Type B pancreatic cell (in vitro differentiated cells): ENCODE measurements around the gene ITSN1. TPM values are rescaled to one million over a fixed set of nuclear protein-coding genes. Genes with fewer than 3 reads are reported as not detected.
A peak's percentile ranks its signal among the peaks of the same experiment; 100 is the strongest.

ENCODE experiments used
- DNase-seq: peaks from one replicate; pipeline ENCODE4 v3.0.0; 2021; ENCODE audit warnings: mixed read lengths; ENCODE audit not compliant: unreplicated experiment; ENCODE audit errors: extremely low spot score
- H3K27ac Mint-ChIP-seq: 2 replicates; pipeline ENCODE4 v1.8.0; 2021; ENCODE audit warnings: mild to moderate bottlenecking, mixed read lengths
- H3K27me3 Mint-ChIP-seq: 2 replicates; pipeline ENCODE4 v1.8.0; 2021; ENCODE audit warnings: mixed read lengths
- H3K36me3 Mint-ChIP-seq: 2 replicates; pipeline ENCODE4 v1.8.0; 2021; ENCODE audit warnings: mixed read lengths
- H3K4me1 Mint-ChIP-seq: one replicate; pipeline ENCODE4 v1.8.0; 2021; ENCODE audit warnings: mixed read lengths; ENCODE audit not compliant: unreplicated experiment
- H3K4me3 Mint-ChIP-seq: 2 replicates; pipeline ENCODE4 v1.8.0; 2021; ENCODE audit warnings: mild to moderate bottlenecking, mixed read lengths
- H3K9me3 Mint-ChIP-seq: 2 replicates; pipeline ENCODE4 v1.8.0; 2021; ENCODE audit warnings: mixed read lengths
- CTCF ChIP-seq: fragments of 200-600 bp; sonication (generic); conservative IDR thresholded peaks from 2 replicates; pipeline ENCODE4 v1.5.0; 2021; ENCODE audit warnings: antibody characterized with exemption, mild to moderate bottlenecking
- total RNA-seq: library from RNA; stranded (reverse); gene quantifications from 2 replicates; pipeline ENCODE4 v1.2.1, GENCODE V29; 2021; ENCODE audit warnings: low replicate concordance

Gene ITSN1
- total RNA-seq, 1 donor from 2014 or later: 89.1 TPM

- TF ChIP-seq CTCF: no peak
- H3K27ac Mint-ChIP-seq: no peak overlapping the region
- H3K4me3 Mint-ChIP-seq: no peak overlapping the region
- H3K4me1 Mint-ChIP-seq: peaks cover 39% of the 10 kb centered on the region
- no peaks in the 10 kb centered on the region for H3K9me3 Mint-ChIP-seq
- DNase-seq: no peak
- H3K27me3 Mint-ChIP-seq: no peaks in the 10 kb centered on the region
- H3K36me3 Mint-ChIP-seq: no peaks in the 10 kb centered on the region
Measured at GRCh38 chr21:33647587-33647986, 5.3 kb downstream of the ITSN1 start.

- Mint-ChIP-seq H3K9me3 (no peaks in the 10 kb centered on the region), H3K36me3 (no peaks in the 10 kb centered on the region), H3K27me3 (no peaks in the 10 kb centered on the region), H3K4me1 (peaks cover 37% of the 10 kb centered on the region), H3K4me3 (no peak overlapping the region), H3K27ac (no peak overlapping the region)
- no peak for DNase-seq
- no peak for TF ChIP-seq CTCF
Measured at GRCh38 chr21:33648555-33648954, 6.3 kb downstream of the ITSN1 start.

GRCh38 chr21:33650230-33650629, 7.9 kb downstream of the ITSN1 start:
- H3K27ac Mint-ChIP-seq: peak overlapping the region; percentile 18
- H3K4me3 Mint-ChIP-seq: peak overlapping the region; percentile 28
- H3K36me3 Mint-ChIP-seq: peaks cover 10% of the 10 kb centered on the region
- DNase-seq: no peak
- no peak for TF ChIP-seq CTCF
- H3K9me3 Mint-ChIP-seq: no peaks in the 10 kb centered on the region
- no peaks in the 10 kb centered on the region for H3K27me3 Mint-ChIP-seq
- peaks cover 34% of the 10 kb centered on the region for H3K4me1 Mint-ChIP-seq

- Mint-ChIP-seq H3K36me3 (peaks cover 15% of the 10 kb centered on the region), H3K4me1 (peaks cover 39% of the 10 kb centered on the region), H3K27ac (no peak overlapping the region), H3K27me3 (no peaks in the 10 kb centered on the region), H3K9me3 (peaks cover 5% of the 10 kb centered on the region), H3K4me3 (no peak overlapping the region)
- TF ChIP-seq CTCF: no peak
- DNase-seq: no peak
Measured at GRCh38 chr21:33650929-33651509, 8.7 kb downstream of the ITSN1 start.

GRCh38 chr21:33651965-33652680, 9.8 kb downstream of the ITSN1 start:
- TF ChIP-seq CTCF: no peak
- Mint-ChIP-seq H3K27ac (peak overlapping the region; percentile 70), H3K36me3 (peaks cover 17% of the 10 kb centered on the region), H3K9me3 (peaks cover 7% of the 10 kb centered on the region), H3K27me3 (no peaks in the 10 kb centered on the region), H3K4me1 (peaks cover 42% of the 10 kb centered on the region), H3K4me3 (no peak overlapping the region)
- DNase-seq: no peak
